AG09319 (cell line): ENCODE measurements around the gene MINDY2.

Experiments used
- DNase-seq: peaks from one replicate; pipeline ENCODE4 v3.0.0-alpha.2; 2010; ENCODE audit warnings: low read depth; ENCODE audit errors: extremely low read depth
- TF ChIP-seq, protein P1 (sequence below): IDR thresholded peaks from 2 replicates; pipeline ENCODE4 v1.5.1; 2011; ENCODE audit warnings: low read depth, mild to moderate bottlenecking, inconsistent platforms, low read length, moderate library complexity

Gene MINDY2

GRCh38 chr15:58736018-58736643, 35.0 kb upstream of the MINDY2 start:
- no peak for DNase-seq

DNA sequence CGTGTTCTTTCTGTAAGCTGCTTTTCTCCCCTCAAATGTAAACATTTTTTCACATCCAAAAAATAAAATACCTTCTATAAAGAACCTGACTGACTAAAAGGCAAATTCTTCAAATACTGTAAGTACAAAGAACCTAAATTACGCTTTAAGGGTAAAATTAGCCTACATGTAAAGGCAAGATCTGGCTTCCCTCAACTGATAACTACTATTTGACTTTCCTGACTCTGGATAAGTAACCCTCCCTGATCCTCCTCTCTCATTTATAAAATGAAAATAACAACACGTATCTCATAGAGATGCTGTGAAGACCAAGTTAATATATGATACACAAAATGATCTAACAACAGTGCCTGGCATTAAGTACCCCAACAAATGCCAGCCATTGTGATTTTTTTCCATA, 33.8 kb upstream of the MINDY2 start:
- no peak for DNase-seq
- TF ChIP-seq, protein P1, sequence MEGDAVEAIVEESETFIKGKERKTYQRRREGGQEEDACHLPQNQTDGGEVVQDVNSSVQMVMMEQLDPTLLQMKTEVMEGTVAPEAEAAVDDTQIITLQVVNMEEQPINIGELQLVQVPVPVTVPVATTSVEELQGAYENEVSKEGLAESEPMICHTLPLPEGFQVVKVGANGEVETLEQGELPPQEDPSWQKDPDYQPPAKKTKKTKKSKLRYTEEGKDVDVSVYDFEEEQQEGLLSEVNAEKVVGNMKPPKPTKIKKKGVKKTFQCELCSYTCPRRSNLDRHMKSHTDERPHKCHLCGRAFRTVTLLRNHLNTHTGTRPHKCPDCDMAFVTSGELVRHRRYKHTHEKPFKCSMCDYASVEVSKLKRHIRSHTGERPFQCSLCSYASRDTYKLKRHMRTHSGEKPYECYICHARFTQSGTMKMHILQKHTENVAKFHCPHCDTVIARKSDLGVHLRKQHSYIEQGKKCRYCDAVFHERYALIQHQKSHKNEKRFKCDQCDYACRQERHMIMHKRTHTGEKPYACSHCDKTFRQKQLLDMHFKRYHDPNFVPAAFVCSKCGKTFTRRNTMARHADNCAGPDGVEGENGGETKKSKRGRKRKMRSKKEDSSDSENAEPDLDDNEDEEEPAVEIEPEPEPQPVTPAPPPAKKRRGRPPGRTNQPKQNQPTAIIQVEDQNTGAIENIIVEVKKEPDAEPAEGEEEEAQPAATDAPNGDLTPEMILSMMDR, result no peak

More at GRCh38 chr15:58736018-58736643, 35.0 kb upstream of the MINDY2 start:
- TF ChIP-seq, protein P1, result no peak

- TF ChIP-seq, protein P1, result no peak
- no peak for DNase-seq
Measured at GRCh38 chr15:58738046-58738707, 32.9 kb upstream of the MINDY2 start.

- TF ChIP-seq, protein P1, result no peak
- no peak for DNase-seq
Measured at GRCh38 chr15:58740436-58740835, 30.7 kb upstream of the MINDY2 start.

- TF ChIP-seq, protein P1, result no peak
Measured at GRCh38 chr15:58741032-58741431, 30.1 kb upstream of the MINDY2 start.

GRCh38 chr15:58742022-58742813, 28.9 kb upstream of the MINDY2 start:
- TF ChIP-seq, protein P1, result no peak
- DNase-seq, result no peak

More at GRCh38 chr15:58741032-58741431, 30.1 kb upstream of the MINDY2 start:
- DNase-seq, result no peak

GRCh38 chr15:58742819-58743502, 28.1 kb upstream of the MINDY2 start:
- DNase-seq, result no peak
- TF ChIP-seq, protein P1, result no peak
